ENCODE results near the gene LPAR1.

The LPAR1 gene

DNA sequence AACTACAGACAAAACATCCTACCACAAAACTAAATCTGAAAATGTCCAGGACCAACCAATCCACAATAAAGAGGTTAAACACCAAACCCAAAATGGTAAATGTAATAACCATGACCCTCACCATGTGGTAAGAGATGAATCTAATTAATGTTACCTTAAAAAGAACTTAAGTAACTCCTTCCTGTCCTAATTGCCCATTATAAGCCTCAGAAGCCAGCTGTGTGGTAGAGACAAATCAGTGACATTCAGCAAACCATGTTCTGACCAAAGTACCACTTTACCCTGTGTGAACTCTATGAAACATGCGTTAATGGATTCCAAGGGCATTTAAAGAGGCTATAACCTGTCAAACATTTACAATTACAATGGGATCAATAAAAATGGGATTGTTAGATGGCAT is 25.0 kb downstream of the LPAR1 start:
- Histone ChIP-seq H3K9me3 (no peaks in the 10 kb centered on the region), H3K4me1 (ENCODE audit: control insufficient read depth in 1 of 2, insufficient read depth in 1 of 2, low read depth in 1 of 2, low read length in 1 of 2) (peaks cover 7 to 10% of the 10 kb centered on the region in 2 experiments), H3K36me3 (no peaks in the 10 kb centered on the region), H3K4me3 (ENCODE audit: low read depth in 1 of 2, low read length in 1 of 2) (no peak overlapping the region), H3K27me3 (no peaks in the 10 kb centered on the region), H3K27ac (no peak overlapping the region)
- TF ChIP-seq CTCF (IDR thresholded peaks at IDR 0.05), result no peak

DNA sequence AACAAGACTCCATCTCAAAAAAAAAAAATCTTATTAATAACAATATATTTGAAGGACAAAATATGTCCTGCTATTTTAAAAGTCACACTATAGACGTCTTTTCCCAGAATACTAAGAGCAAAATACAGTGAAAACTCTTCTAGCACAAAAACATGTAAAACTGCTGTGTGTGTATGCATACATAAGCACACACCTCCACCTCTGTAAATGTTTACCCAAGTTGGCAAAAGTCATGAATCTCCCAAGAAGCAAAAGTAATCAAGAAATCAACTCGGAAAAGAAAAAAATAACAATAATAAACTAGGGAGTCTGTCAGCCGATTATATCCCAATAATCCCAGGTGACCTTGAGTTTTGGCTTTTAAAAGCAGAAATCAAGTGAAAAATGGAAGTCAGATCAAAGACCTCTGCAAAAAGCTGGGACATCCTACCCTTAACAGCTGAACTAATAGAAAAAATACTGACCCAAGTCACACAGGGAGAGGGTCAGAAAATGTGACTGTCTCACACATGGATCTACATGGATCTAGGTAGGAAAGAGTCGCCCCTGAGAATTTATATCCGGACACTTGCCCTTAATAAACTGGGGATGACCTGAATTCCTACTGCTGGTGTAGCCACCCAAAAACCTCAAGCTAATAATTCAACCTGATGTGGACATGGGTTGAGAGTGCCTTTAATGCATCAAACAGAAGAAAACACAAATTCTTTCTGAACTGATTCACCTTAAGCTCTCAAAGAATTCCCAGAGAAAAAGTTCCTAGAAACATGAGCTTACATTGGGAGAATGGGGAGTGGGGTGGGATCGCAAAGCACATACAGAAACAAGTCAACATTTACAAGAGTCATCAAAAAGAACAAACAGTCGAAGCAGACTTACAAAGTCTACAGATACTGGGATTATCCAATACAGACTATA is 29.9 kb downstream of the LPAR1 start:
- Histone ChIP-seq H3K4me1 (ENCODE audit: control insufficient read depth in 1 of 2, insufficient read depth in 1 of 2, low read depth in 1 of 2, low read length in 1 of 2) (no peaks in the 10 kb centered on the region), H3K27ac (no peak overlapping the region), H3K4me3 (ENCODE audit: low read depth in 1 of 2, low read length in 1 of 2) (no peak overlapping the region), H3K36me3 (no peaks in the 10 kb centered on the region), H3K27me3 (no peaks in the 10 kb centered on the region), H3K9me3 (no peaks in the 10 kb centered on the region)
- no peak for TF ChIP-seq CTCF (IDR thresholded peaks at IDR 0.05)

DNA sequence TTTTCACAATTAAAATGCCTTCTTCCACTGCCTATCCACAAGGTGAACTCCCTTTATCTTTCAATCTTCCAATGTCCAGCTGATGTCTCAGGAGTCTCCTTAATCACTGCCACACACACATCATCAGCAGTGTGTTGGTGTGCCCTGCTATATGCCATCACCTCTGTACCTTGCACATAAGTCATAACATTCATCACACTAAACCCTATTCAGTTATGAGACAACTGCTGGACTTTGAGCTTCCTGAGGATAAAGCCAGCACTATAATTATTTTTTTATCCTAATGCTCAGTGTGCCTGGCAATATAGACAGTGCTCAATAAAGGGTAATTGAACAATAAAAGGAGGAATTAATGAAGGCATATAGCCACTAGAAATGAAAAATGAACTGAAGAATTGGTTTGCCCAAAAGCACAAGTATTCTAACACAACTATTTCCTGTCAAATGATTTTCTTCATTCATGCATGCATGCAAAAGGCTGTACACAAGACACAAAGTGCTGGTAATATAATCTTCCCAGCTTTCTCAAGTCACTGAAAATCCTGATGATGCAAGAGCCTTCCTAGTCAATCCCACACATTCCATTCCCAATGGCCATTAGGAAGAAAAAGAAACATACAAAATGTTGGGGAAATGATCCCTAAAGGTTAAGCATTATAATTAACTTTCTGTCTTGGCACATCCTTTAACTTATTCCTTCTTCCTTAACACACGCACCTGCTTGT is 32.4 kb downstream of the LPAR1 start:
- no peaks in the 10 kb centered on the region for H3K27me3 ChIP-seq
- H3K9me3 ChIP-seq, result no peaks in the 10 kb centered on the region
- no peak overlapping the region for H3K27ac ChIP-seq
- TF ChIP-seq CTCF (IDR thresholded peaks at IDR 0.05), result no peak
- no peaks in the 10 kb centered on the region for H3K36me3 ChIP-seq
- no peaks in the 10 kb centered on the region for H3K4me1 ChIP-seq (ENCODE audit: control insufficient read depth in 1 of 2, insufficient read depth in 1 of 2, low read depth in 1 of 2, low read length in 1 of 2)
- H3K4me3 ChIP-seq (ENCODE audit: low read depth in 1 of 2, low read length in 1 of 2), result no peak overlapping the region

DNA sequence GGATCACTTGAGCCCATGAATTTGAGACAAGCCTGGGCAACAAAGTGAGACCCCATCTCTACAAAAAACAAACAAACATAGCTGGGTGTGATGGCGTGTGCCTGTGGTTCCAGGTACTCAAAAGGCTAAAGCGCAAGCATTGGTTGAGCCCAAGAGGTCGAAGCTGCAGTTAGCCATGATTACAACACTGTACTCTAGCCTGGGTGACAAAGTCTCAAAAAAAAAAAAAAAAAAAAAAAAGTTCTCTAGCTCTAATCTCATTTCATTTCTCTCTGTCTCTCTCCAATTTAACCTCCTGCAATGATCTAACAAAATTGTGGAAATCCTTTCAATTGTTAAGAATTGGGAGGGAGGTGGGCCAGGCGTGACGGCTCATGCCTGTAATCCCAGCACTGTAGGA is 33.3 kb downstream of the LPAR1 start:
- no peaks in the 10 kb centered on the region for H3K36me3 ChIP-seq
- no peaks in the 10 kb centered on the region for H3K27me3 ChIP-seq
- H3K4me3 ChIP-seq (ENCODE audit: low read depth in 1 of 2, low read length in 1 of 2), result no peak overlapping the region
- H3K27ac ChIP-seq, result no peak overlapping the region
- H3K9me3 ChIP-seq, result no peaks in the 10 kb centered on the region
- TF ChIP-seq CTCF (IDR thresholded peaks at IDR 0.05), result no peak
- no peaks in the 10 kb centered on the region for H3K4me1 ChIP-seq (ENCODE audit: control insufficient read depth in 1 of 2, insufficient read depth in 1 of 2, low read depth in 1 of 2, low read length in 1 of 2)

GRCh38 chr9:111003182-111003581 is 35.1 kb downstream of the LPAR1 start:
- no peak overlapping the region for H3K4me3 ChIP-seq (ENCODE audit: low read depth in 1 of 2, low read length in 1 of 2)
- no peak overlapping the region for H3K27ac ChIP-seq
- no peaks in the 10 kb centered on the region for H3K4me1 ChIP-seq (ENCODE audit: control insufficient read depth in 1 of 2, insufficient read depth in 1 of 2, low read depth in 1 of 2, low read length in 1 of 2)
- peaks cover 5% of the 10 kb centered on the region for H3K27me3 ChIP-seq
- no peaks in the 10 kb centered on the region for H3K9me3 ChIP-seq
- TF ChIP-seq CTCF (IDR thresholded peaks at IDR 0.05), result no peak
- H3K36me3 ChIP-seq, result no peaks in the 10 kb centered on the region

All from neutrophil (primary cell).